Fibroblast of pulmonary artery (primary cell): ENCODE results near the gene LRRN1.
"Not testable (repeated sequence)": the region's sequence is repeated elsewhere in the genome, so short reads cannot be mapped to it uniquely, and the experiment has no call there.

Experiments used
- DNase-seq: peaks from one replicate; pipeline ENCODE4 v3.0.0-alpha.2; 2010; ENCODE audit warnings: low read depth
- H3K4me3 ChIP-seq: replicated peaks from 2 replicates; pipeline ENCODE4 v1.5.1; 2011; ENCODE audit warnings: low read depth, mild to moderate bottlenecking, control low read depth, low read length, moderate library complexity
- TF ChIP-seq, protein P1 (sequence below): IDR thresholded peaks from 2 replicates; pipeline ENCODE4 v1.5.1; 2011; ENCODE audit warnings: mild to moderate bottlenecking, control low read depth, low read length, inconsistent platforms; ENCODE audit errors: missing control alignments

Gene LRRN1

DNA sequence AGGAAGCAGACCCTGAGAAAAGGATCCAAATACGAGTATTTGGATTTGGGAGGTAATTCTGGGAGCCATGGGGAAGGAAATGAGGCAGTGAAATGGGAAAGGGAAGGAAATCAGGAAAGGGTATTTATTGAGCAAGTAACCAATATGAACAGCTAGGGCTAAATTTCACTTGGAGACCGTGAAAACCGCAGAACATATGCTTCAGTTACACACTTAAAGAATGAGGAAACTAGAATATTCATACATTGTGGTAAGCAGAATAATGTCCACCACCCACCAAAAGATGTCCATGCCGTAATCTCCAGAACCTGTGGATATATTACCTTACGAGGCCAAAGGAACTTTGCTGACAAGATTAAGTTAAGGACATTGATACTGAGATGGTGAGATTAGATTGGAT is 63.3 kb downstream of the LRRN1 start:
- TF ChIP-seq, protein P1, sequence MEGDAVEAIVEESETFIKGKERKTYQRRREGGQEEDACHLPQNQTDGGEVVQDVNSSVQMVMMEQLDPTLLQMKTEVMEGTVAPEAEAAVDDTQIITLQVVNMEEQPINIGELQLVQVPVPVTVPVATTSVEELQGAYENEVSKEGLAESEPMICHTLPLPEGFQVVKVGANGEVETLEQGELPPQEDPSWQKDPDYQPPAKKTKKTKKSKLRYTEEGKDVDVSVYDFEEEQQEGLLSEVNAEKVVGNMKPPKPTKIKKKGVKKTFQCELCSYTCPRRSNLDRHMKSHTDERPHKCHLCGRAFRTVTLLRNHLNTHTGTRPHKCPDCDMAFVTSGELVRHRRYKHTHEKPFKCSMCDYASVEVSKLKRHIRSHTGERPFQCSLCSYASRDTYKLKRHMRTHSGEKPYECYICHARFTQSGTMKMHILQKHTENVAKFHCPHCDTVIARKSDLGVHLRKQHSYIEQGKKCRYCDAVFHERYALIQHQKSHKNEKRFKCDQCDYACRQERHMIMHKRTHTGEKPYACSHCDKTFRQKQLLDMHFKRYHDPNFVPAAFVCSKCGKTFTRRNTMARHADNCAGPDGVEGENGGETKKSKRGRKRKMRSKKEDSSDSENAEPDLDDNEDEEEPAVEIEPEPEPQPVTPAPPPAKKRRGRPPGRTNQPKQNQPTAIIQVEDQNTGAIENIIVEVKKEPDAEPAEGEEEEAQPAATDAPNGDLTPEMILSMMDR: no peak
- no peak for DNase-seq

DNA sequence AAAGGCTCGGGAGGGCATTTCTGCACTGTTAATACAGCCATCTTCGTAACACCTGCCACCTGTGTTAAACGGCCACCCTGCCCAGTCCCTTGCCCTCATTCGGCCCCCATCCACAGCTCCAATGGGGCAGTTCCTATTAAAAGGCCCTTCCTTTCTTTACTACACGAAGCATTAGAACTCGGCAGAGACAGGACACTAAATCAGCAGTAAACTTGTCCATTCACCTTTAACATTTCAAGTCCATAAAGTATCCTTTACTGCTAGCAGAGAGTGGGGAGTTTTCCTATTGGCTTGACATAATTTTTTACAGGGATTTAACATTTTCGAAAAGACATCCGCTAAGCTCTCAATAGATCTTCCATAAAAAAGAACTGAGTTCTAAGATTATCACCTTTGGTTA is 76.3 kb downstream of the LRRN1 start:
- no peak for DNase-seq
- no peak overlapping the region for H3K4me3 ChIP-seq
- TF ChIP-seq, protein P1: no peak

More for the DNA sequence above, 63.3 kb downstream of the LRRN1 start:
- no peak overlapping the region for H3K4me3 ChIP-seq

DNA sequence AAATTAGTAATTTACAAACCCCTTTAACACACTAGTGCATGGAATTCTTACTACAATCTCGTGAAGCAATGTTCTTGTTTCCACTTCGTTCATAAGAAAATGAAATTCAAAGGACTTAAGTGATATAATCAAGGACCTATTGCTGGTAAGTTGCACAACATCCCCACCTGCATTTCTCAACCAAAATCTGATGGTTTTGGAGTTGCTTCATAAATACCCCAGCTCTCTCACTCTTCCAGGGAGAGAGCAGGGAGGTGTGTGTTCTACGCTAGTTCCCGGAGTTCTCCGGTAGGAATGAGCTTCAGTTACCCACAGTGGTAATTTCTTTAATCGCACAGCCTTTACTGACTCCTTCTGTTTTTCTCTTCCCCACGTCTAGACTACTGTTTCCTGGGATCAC is 81.8 kb downstream of the LRRN1 start:
- TF ChIP-seq, protein P1: no peak
- no peak overlapping the region for H3K4me3 ChIP-seq
- DNase-seq: no peak

DNA sequence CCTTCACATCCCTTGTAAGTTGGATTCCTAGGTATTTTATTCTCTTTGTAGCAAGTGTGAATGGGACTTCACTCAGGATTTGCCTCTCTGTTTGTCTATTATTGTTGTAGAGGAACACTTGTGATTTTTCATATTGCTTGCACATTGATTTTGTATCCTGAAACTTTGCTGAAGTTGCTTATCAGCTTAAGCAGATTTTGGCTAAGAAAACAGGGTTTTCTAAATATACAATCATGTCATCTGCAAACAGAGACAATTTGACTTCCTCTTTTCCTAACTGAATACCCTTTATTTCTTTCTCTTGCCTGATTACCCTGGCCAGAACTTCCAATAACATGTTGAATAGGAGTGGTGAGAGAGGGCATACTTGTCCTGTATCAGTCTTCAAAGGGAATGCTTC is 88.1 kb downstream of the LRRN1 start:
- not testable (repeated sequence) for H3K4me3 ChIP-seq, DNase-seq

DNA sequence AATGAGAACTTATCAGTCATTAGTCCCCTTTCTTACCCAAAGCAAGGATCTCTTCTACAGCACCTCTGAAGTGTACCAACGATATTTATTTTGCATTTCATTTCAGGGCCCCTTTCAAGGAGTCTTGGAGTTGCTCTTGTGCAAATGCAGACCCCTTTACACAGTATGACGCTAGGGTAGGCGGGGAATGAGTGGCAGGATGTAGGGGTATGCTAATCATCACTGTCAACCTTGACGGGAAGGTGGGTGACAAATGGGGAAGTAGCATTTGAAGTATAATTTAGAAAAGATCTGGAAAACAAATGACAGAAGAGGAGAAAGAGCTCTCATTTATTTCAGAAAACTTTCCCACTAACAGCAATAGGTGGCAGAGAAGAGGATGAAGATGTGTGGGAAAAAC is 94.4 kb downstream of the LRRN1 start:
- TF ChIP-seq, protein P1: no peak
- no peak overlapping the region for H3K4me3 ChIP-seq
- DNase-seq: no peak
